IPS-15b (cell line): ENCODE results near the gene RBM6.
"Not testable (repeated sequence)": the region's sequence is repeated elsewhere in the genome, so short reads cannot be mapped to it uniquely, and the experiment has no call there.

Source experiments
- H3K27me3 ChIP-seq: one replicate; pipeline ENCODE4 v1.6.1; 2013; ENCODE audit warnings: low read length; ENCODE audit not compliant: control insufficient read depth, insufficient read depth
- H3K36me3 ChIP-seq: one replicate; pipeline ENCODE4 v1.6.1; 2013; ENCODE audit warnings: low read length; ENCODE audit not compliant: control insufficient read depth, insufficient read depth
- H3K4me1 ChIP-seq: one replicate; pipeline ENCODE4 v1.6.1; 2013; ENCODE audit warnings: mild to moderate bottlenecking, low read length; ENCODE audit not compliant: control insufficient read depth, insufficient read depth
- H3K4me3 ChIP-seq: one replicate; pipeline ENCODE4 v1.5.1; 2013; ENCODE audit warnings: low read depth, low read length
- H3K9ac ChIP-seq: one replicate; pipeline ENCODE4 v1.6.1; 2013; ENCODE audit warnings: low read depth, mild to moderate bottlenecking, low read length
- H3K9me3 ChIP-seq: one replicate; pipeline ENCODE4 v1.6.1; 2013; ENCODE audit warnings: mild to moderate bottlenecking, low read length; ENCODE audit not compliant: control insufficient read depth, insufficient read depth

Gene RBM6

DNA sequence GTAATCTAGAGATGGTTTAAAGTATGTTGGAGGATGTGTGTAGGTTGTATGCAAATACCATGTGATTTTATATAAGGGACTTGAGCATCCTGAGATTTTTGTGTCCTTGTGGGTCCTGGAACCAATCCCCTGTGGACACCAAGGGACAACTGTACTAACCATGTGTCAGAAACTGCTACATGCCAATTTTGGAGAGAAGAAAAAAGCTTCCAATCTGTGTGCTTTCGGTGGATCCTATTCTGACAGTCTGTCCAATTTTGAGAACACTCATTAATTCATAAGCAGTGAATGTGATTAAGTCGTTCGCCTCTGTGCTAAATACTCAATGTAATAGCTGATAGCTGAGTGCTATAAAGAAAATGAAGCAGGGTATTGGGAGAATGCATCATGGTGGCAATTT is 61.6 kb downstream of the RBM6 start:
- H3K4me3 ChIP-seq = no peak overlapping the region
- no peaks in the 10 kb centered on the region for H3K9me3 ChIP-seq
- no peak overlapping the region for H3K9ac ChIP-seq
- peaks cover 16% of the 10 kb centered on the region for H3K4me1 ChIP-seq
- peaks cover 3% of the 10 kb centered on the region for H3K36me3 ChIP-seq
- no peaks in the 10 kb centered on the region for H3K27me3 ChIP-seq

DNA sequence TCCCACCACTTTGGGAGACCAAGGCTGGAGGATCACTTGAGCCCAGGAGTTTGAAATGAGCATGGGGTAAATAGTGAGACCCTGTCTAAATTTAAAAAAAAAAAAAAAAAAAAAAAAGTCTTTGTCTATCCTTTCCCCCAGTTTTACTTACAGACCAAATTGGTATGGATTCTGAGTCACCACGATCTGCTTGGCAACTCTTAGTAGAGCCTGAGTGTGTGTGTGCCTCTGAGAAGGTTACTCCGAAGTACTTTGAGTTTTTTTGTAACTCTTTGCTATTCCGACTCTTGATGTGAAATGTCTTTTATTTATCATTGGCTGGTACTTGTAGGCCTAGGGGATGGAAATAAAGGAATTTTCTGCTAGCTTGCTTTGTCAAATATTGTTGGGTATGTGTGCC is 63.3 kb downstream of the RBM6 start:
- Histone ChIP-seq H3K36me3 (peaks cover 4% of the 10 kb centered on the region), H3K9me3 (no peaks in the 10 kb centered on the region), H3K9ac (no peak overlapping the region), H3K27me3 (no peaks in the 10 kb centered on the region), H3K4me1 (peaks cover 11% of the 10 kb centered on the region), H3K4me3 (no peak overlapping the region)

DNA sequence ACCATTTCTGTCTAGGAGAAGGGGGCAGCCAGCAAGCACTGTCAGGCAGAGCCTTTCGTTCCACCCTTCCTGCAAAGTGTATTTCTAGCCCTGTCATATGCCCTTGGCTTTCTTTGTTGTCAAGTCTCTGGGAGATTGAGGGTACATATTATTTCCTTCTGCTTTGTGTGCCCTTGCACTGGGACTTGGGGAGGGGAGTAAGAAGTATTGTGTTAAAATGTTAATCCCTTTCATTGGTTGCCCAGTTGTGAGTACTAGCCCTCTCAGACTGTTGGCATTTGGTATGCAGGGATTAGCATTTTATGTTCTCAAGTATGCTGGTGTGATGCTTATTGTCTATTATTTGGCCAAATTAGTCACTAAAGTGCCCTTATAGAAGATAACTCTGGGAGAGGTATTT is 63.9 kb downstream of the RBM6 start:
- Histone ChIP-seq H3K9me3 (no peaks in the 10 kb centered on the region), H3K36me3 (peaks cover 4% of the 10 kb centered on the region), H3K4me1 (peaks cover 8% of the 10 kb centered on the region), H3K4me3 (no peak overlapping the region), H3K9ac (no peak overlapping the region), H3K27me3 (no peaks in the 10 kb centered on the region)

DNA sequence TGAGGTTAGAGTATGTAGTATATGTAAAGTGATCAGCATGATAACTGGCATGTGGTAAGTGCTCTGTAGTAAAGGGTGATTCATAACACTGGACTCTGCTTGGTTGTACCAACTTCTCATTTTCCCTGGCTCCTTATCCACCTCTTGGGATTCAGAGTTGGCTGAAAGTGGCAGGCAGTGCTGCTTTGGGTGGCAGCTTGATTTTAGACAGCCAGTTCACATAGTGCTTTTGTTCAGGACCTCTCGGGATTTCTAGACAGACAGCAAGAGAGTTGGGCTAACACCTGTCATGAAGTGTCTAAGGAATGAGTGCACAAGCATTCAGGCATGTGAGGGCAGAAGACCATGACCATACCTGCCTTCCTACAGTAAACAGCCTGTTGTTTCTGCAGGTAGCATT is 69.0 kb downstream of the RBM6 start:
- peaks cover 12% of the 10 kb centered on the region for H3K36me3 ChIP-seq
- peaks cover 1% of the 10 kb centered on the region for H3K4me1 ChIP-seq
- H3K27me3 ChIP-seq = no peaks in the 10 kb centered on the region
- H3K4me3 ChIP-seq = no peak overlapping the region
- H3K9me3 ChIP-seq = no peaks in the 10 kb centered on the region
- H3K9ac ChIP-seq = no peak overlapping the region

- H3K36me3 ChIP-seq = peaks cover 12% of the 10 kb centered on the region
These were observed 71.0 kb downstream of the RBM6 start for GRCh38 chr3:50010959-50011358.

GRCh38 chr3:50015918-50016317 is 76.0 kb downstream of the RBM6 start:
- Histone ChIP-seq H3K4me1 (no peaks in the 10 kb centered on the region), H3K4me3 (no peak overlapping the region), H3K9ac (no peak overlapping the region), H3K36me3 (peaks cover 9% of the 10 kb centered on the region), H3K9me3 (no peaks in the 10 kb centered on the region), H3K27me3 (no peaks in the 10 kb centered on the region)

More at GRCh38 chr3:50010959-50011358, 71.0 kb downstream of the RBM6 start:
- Histone ChIP-seq H3K9me3 (no peaks in the 10 kb centered on the region), H3K27me3 (no peaks in the 10 kb centered on the region), H3K4me1 (no peaks in the 10 kb centered on the region), H3K4me3 (no peak overlapping the region), H3K9ac (no peak overlapping the region)

- Histone ChIP-seq H3K36me3 (no peaks in the 10 kb centered on the region), H3K9ac (no peak overlapping the region), H3K4me3 (no peak overlapping the region), H3K27me3 (no peaks in the 10 kb centered on the region), H3K9me3 (no peaks in the 10 kb centered on the region), H3K4me1 (no peaks in the 10 kb centered on the region)
These were observed 88.4 kb downstream of the RBM6 start for GRCh38 chr3:50028346-50028745.

DNA sequence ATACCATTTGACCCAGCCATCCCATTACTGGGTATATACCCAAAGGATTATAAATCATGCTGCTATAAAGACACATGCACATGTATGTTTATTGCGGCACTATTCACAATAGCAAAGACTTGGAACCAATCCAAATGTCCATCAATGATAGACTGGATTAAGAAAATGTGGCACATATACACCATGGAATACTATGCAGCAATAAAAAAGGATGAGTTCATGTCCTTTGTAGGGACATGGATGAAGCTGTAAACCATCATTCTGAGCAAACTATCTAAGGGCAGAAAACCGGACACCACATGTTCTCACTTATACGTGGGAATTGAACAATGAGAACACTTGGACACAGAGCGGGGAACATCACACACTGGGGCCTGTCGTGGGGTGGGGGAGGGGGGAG is 91.3 kb downstream of the RBM6 start:
- not testable (repeated sequence) for H3K36me3 ChIP-seq, H3K9ac ChIP-seq, H3K9me3 ChIP-seq, H3K4me3 ChIP-seq, H3K27me3 ChIP-seq, H3K4me1 ChIP-seq

- Histone ChIP-seq H3K4me1 (no peaks in the 10 kb centered on the region), H3K9ac (no peak overlapping the region), H3K27me3 (no peaks in the 10 kb centered on the region), H3K36me3 (peaks cover 12% of the 10 kb centered on the region), H3K9me3 (no peaks in the 10 kb centered on the region), H3K4me3 (no peak overlapping the region)
These were observed 105.0 kb downstream of the RBM6 start for GRCh38 chr3:50044976-50045375.

DNA sequence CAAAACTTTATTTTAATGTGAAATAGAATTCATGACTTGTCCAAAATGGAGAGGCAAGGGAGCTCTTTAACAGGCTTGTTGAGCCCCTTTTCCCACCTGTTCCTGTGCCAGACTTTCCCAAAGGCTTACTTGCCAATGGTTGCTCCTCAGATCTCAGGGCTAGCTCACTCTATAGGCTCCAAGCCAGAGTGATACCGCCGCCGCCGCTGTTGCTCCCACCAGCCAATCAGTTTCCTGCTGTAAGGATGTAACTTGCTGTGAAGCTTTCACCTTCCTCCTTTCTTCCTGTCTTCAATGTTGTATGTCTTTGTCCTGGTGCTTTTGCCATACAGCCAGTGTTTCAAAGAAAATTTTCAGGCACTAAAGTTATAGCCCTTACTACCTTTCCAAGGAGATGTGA is 107.5 kb downstream of the RBM6 start:
- Histone ChIP-seq H3K9me3 (no peaks in the 10 kb centered on the region), H3K9ac (no peak overlapping the region), H3K27me3 (no peaks in the 10 kb centered on the region), H3K36me3 (peaks cover 12% of the 10 kb centered on the region), H3K4me1 (no peaks in the 10 kb centered on the region), H3K4me3 (no peak overlapping the region)

- H3K9me3 ChIP-seq = no peaks in the 10 kb centered on the region
- H3K27me3 ChIP-seq = no peaks in the 10 kb centered on the region
- H3K4me3 ChIP-seq = no peak overlapping the region
- no peak overlapping the region for H3K9ac ChIP-seq
- H3K4me1 ChIP-seq = no peaks in the 10 kb centered on the region
- peaks cover 12% of the 10 kb centered on the region for H3K36me3 ChIP-seq
These were observed 110.4 kb downstream of the RBM6 start for GRCh38 chr3:50050361-50050760.

DNA sequence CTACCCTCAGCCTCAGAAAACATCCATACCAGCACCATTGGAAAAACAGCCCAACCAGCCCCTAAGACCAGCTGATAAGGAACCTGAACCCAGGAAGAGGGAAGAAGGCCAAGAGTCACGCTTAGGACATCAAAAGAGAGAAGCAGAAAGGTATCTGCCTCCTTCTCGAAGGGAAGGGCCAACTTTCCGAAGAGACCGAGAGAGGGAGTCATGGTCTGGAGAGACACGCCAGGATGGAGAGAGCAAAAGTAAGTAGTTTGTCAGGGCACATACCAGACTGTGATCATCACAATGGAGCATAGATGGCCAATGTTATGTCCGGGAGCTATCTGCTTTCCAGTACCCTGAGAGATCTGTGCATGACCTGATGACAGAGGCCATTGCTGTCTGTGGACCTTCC is 117.8 kb downstream of the RBM6 start:
- Histone ChIP-seq H3K36me3 (peaks cover 19% of the 10 kb centered on the region), H3K9ac (no peak overlapping the region), H3K27me3 (no peaks in the 10 kb centered on the region)

DNA sequence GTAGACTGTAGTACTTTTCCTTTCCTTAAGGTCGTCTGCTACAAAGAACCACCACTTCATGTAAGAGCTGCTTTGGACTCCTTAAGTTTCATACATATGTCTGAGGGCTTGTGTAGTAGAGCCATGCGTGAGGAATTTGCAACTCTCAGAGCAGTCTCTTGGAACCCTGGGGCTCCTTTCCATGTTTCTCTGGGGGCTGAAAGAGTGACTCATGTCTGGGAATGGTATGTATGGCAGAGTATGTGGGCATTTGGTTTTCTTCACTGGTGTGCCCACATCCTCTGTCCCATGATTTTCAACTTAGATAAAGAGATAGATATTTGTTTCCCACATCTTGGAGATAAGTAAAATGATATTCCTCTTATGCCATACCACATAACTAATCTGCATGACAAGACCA is 128.2 kb downstream of the RBM6 start:
- no peak overlapping the region for H3K4me3 ChIP-seq
- H3K4me1 ChIP-seq = no peaks in the 10 kb centered on the region
- H3K9ac ChIP-seq = no peak overlapping the region
- no peaks in the 10 kb centered on the region for H3K9me3 ChIP-seq
- H3K27me3 ChIP-seq = no peaks in the 10 kb centered on the region
- H3K36me3 ChIP-seq = peaks cover 40% of the 10 kb centered on the region

More for the DNA sequence above, 117.8 kb downstream of the RBM6 start:
- H3K9me3 ChIP-seq = no peaks in the 10 kb centered on the region
- H3K4me3 ChIP-seq = no peak overlapping the region
- H3K4me1 ChIP-seq = no peaks in the 10 kb centered on the region
